HG03025 (cell line): ENCODE results near the gene HHIPL1.
"Not testable (repeated sequence)": the region's sequence is repeated elsewhere in the genome, so short reads cannot be mapped to it uniquely, and the experiment has no call there.

ENCODE experiments used
- ATAC-seq: cut with Tn5 transposase; IDR thresholded peaks from one replicate; pipeline ENCODE4 v1.9.1; 2021; ENCODE audit warnings: mild to moderate bottlenecking, moderate library complexity; ENCODE audit not compliant: unreplicated experiment, low FRiP score

HHIPL1 gene

GRCh38 chr14:99656171-99656570 is 11.2 kb downstream of the HHIPL1 start:
- no peak for ATAC-seq

GRCh38 chr14:99657645-99658155 is 12.8 kb downstream of the HHIPL1 start:
- ATAC-seq = no peak

GRCh38 chr14:99658218-99658845 is 13.4 kb downstream of the HHIPL1 start:
- no peak for ATAC-seq

GRCh38 chr14:99659333-99659741 is 14.4 kb downstream of the HHIPL1 start:
- ATAC-seq = no peak

GRCh38 chr14:99660006-99660566 is 15.2 kb downstream of the HHIPL1 start:
- no peak for ATAC-seq

GRCh38 chr14:99660794-99661193 is 15.9 kb downstream of the HHIPL1 start:
- ATAC-seq = no peak

GRCh38 chr14:99661206-99661605 is 16.3 kb downstream of the HHIPL1 start:
- not testable (repeated sequence) for ATAC-seq

GRCh38 chr14:99662846-99663245 is 17.9 kb downstream of the HHIPL1 start:
- no peak for ATAC-seq

- no peak for ATAC-seq
Observed at GRCh38 chr14:99663386-99664057, 18.6 kb downstream of the HHIPL1 start.

- no peak for ATAC-seq
Observed at GRCh38 chr14:99664058-99664936, 19.4 kb downstream of the HHIPL1 start.

GRCh38 chr14:99664937-99665273 is 20.0 kb downstream of the HHIPL1 start:
- ATAC-seq = no peak

GRCh38 chr14:99666533-99666932 is 21.6 kb downstream of the HHIPL1 start:
- ATAC-seq = no peak

- ATAC-seq = no peak
Observed at GRCh38 chr14:99667045-99667444, 22.1 kb downstream of the HHIPL1 start.

GRCh38 chr14:99667821-99668220 is 22.9 kb downstream of the HHIPL1 start:
- no peak for ATAC-seq

GRCh38 chr14:99668307-99669295 is 23.7 kb downstream of the HHIPL1 start:
- ATAC-seq = no peak

- ATAC-seq = no peak
Observed at GRCh38 chr14:99670361-99671234, 25.7 kb downstream of the HHIPL1 start.

GRCh38 chr14:99671235-99672224 is 26.6 kb downstream of the HHIPL1 start:
- ATAC-seq = no peak
